Gastrocnemius medialis (tissue), 4 donors: Measurements from ENCODE around the gene NABP1.

Source experiments
- POLR2A ChIP-seq, 2 donors: fragments of 450-650 bp; IDR thresholded peaks; one replicate each; pipeline ENCODE4 v1.6.1; 2017; ENCODE audit warnings: antibody characterized with exemption in 2 of 2, mild to moderate bottlenecking in 2 of 2, moderate library complexity in 2 of 2
- TF ChIP-seq, protein P1 (sequence below), 5 experiments: fragments of 450-650 bp in 3 of 5; fragments of 200-600 bp in 2 of 5; sonication (generic) in 2 of 5; IDR thresholded peaks in 4 of 5; conservative IDR thresholded peaks in 1 of 5; 1 replicate in 4 of 5; 2 replicates in 1 of 5; pipeline ENCODE4 v1.5.1; 2016 to 2019; ENCODE audit warnings: antibody characterized with exemption in 5 of 5, mild to moderate bottlenecking in 3 of 5, moderate library complexity in 3 of 5

DNA sequence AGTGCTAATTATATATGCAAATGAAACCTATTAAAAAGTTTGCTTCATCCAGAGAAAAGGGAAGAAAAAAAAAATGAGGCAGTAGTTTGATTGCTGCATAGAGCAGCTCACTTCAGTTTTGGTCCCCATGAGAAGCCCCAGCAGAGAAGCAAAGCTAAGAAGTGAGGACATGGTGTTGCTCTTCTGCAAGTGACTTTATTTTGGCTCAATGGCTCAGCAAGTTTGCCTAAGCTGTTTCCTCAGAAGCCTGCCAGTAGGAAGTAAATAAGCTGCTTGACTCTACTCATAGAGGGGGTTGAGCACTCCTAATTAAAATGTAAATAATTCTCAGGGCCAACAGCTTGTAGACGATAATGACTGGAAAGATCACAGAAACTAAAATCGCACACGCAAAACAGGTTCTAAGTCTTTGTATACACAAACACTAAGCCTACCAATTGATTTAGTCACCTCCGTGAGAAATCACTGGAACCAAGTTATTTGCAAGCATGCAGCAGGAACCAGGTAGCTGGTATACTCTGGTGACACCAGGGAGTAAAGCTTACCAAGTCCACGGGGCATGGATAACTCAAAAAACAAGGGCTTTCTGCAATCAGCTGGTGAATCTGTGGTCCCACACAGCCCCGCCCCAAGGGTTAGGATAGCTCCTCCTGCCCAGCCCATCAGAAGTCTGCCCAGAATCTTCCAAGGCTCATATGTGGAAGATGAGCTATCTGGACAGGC is 39.7 kb upstream of the NABP1 start:
- no peak for TF ChIP-seq POLR2A (IDR thresholded peaks at IDR 0.05)
- TF ChIP-seq, protein P1, sequence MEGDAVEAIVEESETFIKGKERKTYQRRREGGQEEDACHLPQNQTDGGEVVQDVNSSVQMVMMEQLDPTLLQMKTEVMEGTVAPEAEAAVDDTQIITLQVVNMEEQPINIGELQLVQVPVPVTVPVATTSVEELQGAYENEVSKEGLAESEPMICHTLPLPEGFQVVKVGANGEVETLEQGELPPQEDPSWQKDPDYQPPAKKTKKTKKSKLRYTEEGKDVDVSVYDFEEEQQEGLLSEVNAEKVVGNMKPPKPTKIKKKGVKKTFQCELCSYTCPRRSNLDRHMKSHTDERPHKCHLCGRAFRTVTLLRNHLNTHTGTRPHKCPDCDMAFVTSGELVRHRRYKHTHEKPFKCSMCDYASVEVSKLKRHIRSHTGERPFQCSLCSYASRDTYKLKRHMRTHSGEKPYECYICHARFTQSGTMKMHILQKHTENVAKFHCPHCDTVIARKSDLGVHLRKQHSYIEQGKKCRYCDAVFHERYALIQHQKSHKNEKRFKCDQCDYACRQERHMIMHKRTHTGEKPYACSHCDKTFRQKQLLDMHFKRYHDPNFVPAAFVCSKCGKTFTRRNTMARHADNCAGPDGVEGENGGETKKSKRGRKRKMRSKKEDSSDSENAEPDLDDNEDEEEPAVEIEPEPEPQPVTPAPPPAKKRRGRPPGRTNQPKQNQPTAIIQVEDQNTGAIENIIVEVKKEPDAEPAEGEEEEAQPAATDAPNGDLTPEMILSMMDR (IDR thresholded peaks at IDR 0.05 in 4 of 5, conservative IDR thresholded peaks at IDR 0.05 in 1 of 5) = no peak
